ENCODE results near the gene STIP1.

DNA sequence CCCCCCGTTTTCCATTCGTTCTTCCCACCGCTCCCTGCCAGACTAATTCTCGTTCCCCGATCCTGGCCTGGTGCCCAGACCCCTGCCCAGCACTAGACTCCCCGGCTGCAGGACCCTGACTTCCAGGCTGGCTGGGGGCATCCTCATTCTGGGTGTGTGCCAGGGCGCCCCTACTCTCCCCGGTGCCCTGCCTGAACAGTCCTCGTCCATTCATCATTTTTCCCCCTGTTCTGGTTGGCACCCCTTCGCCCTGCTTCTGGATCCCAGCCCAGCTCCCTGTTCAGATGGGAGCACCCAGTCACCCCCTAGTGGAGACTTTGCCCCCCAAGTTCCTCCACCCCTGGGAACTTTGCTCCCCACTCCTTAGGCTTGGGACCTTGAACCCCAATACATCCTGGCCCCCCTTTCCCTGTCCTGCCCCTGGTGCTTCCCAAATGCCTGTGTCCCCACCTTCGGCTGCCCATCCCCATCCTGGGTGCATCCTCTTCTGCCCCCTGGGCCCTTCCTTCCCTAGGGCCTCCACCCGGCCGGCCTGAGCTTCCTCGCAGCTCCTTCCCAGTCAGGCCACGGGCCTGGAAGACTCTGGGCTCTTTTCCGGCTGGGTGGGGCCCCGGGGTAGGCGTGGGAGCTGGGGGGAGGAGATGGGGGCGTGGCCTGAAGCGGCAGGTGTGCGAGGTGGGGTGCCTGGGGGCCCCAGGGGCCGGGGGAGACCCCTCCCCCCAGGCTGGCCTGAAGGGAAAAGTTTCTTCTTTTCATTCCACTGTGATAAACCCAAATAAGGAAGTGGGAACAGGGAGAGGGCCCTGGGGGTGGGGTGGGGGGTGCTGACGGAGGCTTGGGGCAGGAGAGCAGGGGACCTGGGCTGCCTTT is 66.3 kb downstream of the STIP1 start:
- TF ChIP-seq POLR2A (IDR thresholded peaks at IDR 0.05) (peak in 1 of 4 donors; percentile 50), CTCF (IDR thresholded peaks at IDR 0.05) (peak in 5 of 6 experiments; percentile 10 to 42 (median 17))
